Measurements from ENCODE around the gene LARGE1.

Gene LARGE1

GRCh38 chr22:33914131-33914530, 6.1 kb downstream of the LARGE1 start:
- DNase-seq = no peak

DNA sequence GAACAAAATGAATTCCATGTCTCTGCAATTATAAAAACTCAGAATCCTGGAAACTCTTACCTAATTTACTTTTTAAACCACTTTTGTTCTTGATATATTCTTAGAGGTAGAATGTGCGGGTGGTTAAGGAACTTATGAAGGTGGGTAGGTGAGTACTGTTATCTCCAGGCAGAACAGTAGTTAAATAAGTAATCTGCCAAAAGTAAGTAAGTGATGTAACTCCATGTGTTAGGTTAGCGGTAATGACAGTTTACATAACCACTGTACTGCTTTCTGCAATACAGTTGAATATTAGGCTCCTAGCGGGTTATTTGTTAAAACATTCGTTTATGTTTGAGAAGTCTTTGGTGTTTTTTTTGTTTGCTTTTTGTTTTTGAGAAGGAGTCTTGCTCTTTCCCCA, 7.1 kb downstream of the LARGE1 start:
- no peak for DNase-seq

- DNase-seq = no peak
These were observed 10.4 kb downstream of the LARGE1 start for GRCh38 chr22:33909911-33910310.

DNA sequence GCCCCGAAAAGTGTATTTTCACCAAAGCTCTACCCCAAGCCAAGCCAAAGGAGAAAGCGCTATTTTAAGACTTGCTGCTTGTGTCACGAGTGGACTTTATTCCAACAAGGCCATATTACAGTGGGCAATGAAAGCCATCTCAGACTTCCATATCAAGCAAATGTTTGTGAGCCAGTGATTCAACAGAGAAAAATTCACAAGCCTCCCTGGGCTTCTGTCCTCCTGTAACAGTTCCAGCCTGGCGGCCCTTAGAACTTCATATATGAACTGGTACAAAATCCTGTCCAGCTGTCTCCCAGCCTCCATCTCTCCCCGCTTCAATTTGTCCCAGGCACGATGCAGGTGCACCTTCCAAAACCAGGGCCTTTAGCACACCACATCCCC, 11.2 kb downstream of the LARGE1 start:
- no peak for DNase-seq

DNA sequence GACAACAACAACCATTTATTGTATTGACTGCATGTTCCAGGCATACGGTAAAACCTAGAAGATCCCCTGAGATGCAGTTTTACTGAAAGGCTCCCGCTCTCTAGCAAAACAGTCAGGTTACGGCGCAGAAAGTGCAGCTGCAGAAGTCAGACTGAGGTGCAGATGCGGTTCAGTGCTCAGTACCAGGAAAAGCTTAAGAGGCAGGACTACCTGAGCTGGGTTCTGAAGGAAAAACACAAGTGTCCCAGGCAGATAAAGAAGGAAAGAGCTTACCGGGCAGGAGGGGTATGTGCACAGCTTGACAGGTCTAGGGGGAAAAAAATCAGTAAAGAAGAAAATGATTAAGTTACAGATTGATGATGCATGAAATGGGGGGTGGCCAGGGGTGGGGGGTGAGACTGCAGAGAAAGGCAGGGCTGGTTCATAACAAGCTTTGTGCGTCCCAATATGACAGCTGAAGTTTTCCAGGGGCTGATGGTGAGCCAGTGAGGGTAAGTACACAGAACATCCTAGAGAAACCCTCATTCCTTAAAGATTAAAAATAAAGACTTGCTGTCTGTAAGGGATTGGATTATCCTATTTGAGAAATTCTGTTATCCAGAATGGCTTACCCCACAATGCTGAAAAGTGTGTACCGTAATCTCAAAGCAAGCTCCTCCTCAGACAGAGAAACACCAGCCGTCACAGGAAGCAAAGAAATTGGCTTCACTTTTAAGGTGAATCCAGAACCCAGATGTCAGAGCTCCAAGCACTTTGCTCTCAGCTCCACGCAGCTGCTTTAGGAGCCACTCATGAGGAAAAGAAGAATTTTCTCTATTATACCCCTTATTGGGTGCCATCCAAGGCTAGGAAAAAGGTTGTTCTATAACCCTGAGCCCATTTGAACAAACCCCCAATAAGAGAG, 11.9 kb downstream of the LARGE1 start:
- DNase-seq = no peak

- DNase-seq = no peak
These were observed 13.3 kb downstream of the LARGE1 start for GRCh38 chr22:33906954-33907353.

DNA sequence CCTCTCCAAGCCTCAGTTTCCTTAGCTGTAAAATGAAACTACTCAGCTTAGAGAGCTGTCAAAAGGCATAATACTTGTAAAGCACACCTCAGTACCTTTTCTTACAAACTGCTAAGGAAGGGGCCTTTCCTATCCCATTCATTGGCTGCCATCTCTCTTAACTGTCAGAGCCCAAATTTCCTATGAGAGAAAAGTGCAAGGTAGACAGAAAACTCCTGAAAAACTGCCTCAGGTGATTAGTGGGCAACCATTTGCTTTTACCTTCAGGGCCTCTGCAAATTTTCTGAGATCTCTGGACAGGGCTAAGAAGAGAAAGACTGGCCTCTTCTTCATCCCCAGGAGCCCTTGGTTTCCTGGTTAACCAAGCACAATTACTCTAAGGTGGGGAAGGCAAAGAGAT, 13.8 kb downstream of the LARGE1 start:
- DNase-seq = no peak

DNA sequence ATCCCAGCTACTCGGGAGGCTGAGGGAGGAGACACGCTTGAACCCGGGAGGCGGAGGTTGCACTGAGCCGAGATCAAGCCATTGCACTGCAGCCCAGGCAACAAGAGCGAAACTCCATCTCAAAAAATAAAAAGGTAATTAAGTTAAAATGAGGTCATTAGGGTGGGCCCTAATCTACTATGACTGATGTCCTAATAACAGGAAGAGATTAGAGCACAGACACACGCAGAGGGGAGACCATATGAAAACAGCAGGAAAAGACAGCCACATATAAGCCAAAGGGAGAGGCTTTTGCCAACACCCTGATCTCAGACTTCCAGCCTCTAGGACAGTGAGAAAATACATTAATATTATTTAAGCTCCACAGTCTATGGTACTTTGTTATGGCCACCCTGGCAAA, 17.3 kb downstream of the LARGE1 start:
- DNase-seq = no peak

DNA sequence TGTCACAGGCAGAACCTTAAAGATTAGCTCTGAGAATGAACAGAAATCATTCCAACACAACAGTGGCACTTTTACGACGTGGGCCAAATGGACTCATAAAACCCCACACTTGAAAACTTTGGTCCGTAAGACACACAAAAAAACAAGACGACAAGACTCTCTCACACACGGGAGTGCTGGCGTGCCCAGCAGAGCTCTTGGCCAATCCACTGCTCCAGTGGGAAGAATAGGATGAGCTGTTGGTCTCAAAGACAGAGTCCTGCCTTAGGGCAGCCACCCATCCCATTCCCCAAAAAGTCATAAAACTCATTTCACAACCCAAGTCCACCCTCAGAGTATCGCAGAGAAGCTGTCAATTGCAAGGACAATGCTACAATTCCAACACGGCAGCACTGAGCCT, 18.2 kb downstream of the LARGE1 start:
- no peak for DNase-seq

GRCh38 chr22:33898121-33898520, 22.2 kb downstream of the LARGE1 start:
- no peak for DNase-seq

DNA sequence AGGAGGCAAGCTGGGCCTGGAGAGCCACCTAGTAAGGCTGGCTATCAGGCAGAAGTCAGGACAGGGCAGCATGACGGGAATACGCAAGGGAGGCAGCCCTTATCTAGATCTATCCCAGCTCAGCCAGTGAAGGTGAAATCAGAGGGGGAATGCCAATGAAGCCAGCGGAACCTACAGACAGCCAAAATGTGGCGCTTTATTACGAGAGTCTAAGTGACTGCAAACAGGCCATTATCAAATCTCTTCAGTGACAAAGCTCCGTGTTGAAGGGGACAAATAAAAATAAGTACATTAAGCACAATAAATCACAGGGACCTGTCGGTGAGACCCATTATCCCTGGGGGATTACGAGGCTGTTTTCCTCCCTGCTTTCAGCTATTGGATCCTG, 22.8 kb downstream of the LARGE1 start:
- no peak for DNase-seq

GRCh38 chr22:33896575-33897447, 23.5 kb downstream of the LARGE1 start:
- peak in 3 of 56 donors; percentile 4 to 15 (median 9) for DNase-seq

GRCh38 chr22:33896154-33896553, 24.1 kb downstream of the LARGE1 start:
- no peak for DNase-seq

GRCh38 chr22:33895444-33895843, 24.8 kb downstream of the LARGE1 start:
- no peak for DNase-seq

GRCh38 chr22:33894515-33894914, 25.8 kb downstream of the LARGE1 start:
- DNase-seq = no peak

DNA sequence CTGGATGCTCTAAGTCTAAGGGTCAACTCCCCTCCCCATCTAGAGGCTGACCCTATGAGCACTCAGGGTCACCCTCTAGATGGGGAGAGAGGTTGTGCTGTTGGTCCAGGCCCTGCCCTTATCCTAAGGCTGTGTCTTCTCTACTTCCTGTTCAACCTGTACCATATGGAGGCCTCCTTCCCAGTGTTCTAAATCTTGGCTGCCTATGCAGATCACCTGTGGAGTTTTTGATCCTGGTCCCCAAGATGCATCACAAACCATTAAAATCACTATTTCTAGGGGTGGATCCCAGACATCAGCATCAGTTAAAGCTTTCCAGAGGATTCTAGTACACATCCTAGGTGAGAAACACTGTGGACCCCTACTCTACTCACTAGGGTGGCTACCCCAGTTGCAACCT, 26.2 kb downstream of the LARGE1 start:
- no peak for DNase-seq

DNA sequence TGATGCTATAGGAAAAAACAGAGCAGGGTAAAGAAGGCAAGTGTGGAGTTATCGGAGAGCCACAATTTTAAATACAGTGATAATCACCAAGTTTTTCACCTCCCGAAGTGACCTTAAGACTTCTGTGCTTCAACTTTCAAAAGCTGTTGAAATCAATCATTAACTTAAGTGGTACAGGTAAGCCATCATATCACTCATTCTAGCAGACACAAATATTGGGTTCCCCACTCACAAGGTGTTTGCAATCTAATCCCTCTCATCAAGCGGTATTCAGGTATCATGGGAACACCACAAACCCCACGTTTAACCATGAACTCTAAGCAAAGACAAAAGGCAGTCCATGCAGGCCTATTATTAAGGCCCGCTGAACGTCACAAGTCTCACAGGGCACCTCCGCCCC, 26.8 kb downstream of the LARGE1 start:
- no peak for DNase-seq

GRCh38 chr22:33891992-33892391, 28.3 kb downstream of the LARGE1 start:
- DNase-seq = no peak

- no peak for DNase-seq
These were observed 28.8 kb downstream of the LARGE1 start for GRCh38 chr22:33891455-33891854.

- no peak for DNase-seq
These were observed 30.5 kb downstream of the LARGE1 start for GRCh38 chr22:33889748-33890147.

DNA sequence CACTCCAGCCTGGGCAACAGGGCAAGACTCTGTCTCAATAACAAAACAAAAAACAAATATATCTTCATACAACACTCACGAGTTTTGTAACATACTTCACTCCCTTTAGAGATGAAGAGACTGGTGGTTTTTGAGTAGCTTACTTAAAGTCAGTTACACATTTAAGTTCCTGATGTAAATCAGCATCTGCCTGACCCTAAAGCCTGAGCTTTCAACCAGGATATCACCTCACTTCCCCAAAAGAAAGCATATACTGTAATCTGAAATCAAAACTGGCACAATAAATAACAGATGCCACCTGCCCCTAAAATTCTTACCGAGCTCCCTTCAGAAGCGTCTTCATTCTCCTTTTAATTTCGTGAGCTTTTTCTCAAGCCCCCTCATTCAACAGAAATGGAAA, 31.5 kb downstream of the LARGE1 start:
- no peak for DNase-seq

GRCh38 chr22:33887173-33887572, 33.1 kb downstream of the LARGE1 start:
- DNase-seq = no peak

DNA sequence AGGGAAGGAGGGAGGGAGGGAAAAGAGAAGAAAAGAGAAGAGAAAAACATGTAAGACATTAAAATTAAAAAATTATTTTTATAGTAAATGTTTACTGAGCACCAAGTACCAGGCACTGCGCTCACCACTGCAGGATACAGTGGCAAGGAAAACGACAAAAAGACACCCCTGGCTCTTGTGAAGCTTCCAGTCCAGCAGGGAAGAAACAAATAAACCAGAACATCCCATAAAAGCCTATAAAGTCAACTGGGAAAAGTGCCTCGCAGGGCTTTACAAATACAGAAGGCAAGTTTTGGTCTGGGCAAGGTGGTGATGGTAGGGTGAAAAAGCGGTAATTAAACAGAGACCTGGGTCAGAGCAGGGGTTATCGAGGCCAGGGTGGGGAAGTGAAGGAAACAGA, 33.6 kb downstream of the LARGE1 start:
- DNase-seq = no peak
